GM06990 (cell line): Measurements from ENCODE around the gene ITIH2.

Experiments used
- DNase-seq: peaks from one replicate; pipeline ENCODE4 v3.0.0-alpha.2; 2011; ENCODE audit not compliant: insufficient read length; ENCODE audit errors: extremely low read depth
- H3K27me3 ChIP-seq: replicated peaks from 2 replicates; pipeline ENCODE4 v1.6.0; 2011; ENCODE audit warnings: low read length; ENCODE audit not compliant: control insufficient read depth, insufficient read depth
- H3K36me3 ChIP-seq: 2 replicates; pipeline ENCODE4 v1.5.1; 2011; ENCODE audit warnings: low read length; ENCODE audit not compliant: control insufficient read depth, insufficient read depth
- H3K4me3 ChIP-seq: replicated peaks from 2 replicates; pipeline ENCODE4 v1.5.1; 2011; ENCODE audit warnings: low read depth, mild to moderate bottlenecking, control low read depth, low read length
- CTCF ChIP-seq: IDR thresholded peaks from 2 replicates; pipeline ENCODE4 v1.5.1; 2011; ENCODE audit warnings: low read length, control low read depth, mild to moderate bottlenecking, inconsistent platforms; ENCODE audit not compliant: insufficient read depth, poor library complexity, severe bottlenecking

The ITIH2 gene

DNA sequence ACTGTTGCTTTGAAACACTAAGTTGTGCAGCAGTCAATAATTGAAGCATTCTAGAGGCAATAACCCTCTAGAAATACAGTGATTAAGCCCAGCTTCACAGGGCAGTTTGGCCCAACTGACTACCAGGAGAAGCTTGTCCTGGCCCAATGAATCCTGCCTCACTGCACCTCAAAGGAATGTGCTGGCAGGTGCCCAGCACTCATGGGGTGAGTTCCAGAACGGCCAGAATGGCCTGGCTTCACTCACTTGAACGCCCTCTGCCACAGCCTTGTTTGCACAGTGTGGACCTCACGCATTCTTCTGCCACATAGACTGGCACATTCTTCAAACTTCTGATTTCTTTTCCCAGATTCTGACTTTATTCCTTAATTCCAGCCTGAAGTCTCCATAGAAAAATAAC, 6.6 kb upstream of the ITIH2 start:
- no peak for TF ChIP-seq CTCF
- Histone ChIP-seq H3K36me3 (no peaks in the 10 kb centered on the region), H3K4me3 (no peak overlapping the region), H3K27me3 (no peaks in the 10 kb centered on the region; the same call in 1 of the 2 replicates)
- no peak for DNase-seq

- no peak for TF ChIP-seq CTCF
- DNase-seq = no peak
- H3K4me3 ChIP-seq = no peak overlapping the region
- H3K36me3 ChIP-seq = no peaks in the 10 kb centered on the region
- H3K27me3 ChIP-seq = no peaks in the 10 kb centered on the region; the same call in 1 of the 2 replicates
Observed at GRCh38 chr10:7697426-7697825, 5.7 kb upstream of the ITIH2 start.

GRCh38 chr10:7700577-7701125, 2.5 kb upstream of the ITIH2 start:
- Histone ChIP-seq H3K4me3 (no peak overlapping the region), H3K36me3 (no peaks in the 10 kb centered on the region), H3K27me3 (no peaks in the 10 kb centered on the region; the same call in 1 of the 2 replicates)
- no peak for DNase-seq
- TF ChIP-seq CTCF = no peak

DNA sequence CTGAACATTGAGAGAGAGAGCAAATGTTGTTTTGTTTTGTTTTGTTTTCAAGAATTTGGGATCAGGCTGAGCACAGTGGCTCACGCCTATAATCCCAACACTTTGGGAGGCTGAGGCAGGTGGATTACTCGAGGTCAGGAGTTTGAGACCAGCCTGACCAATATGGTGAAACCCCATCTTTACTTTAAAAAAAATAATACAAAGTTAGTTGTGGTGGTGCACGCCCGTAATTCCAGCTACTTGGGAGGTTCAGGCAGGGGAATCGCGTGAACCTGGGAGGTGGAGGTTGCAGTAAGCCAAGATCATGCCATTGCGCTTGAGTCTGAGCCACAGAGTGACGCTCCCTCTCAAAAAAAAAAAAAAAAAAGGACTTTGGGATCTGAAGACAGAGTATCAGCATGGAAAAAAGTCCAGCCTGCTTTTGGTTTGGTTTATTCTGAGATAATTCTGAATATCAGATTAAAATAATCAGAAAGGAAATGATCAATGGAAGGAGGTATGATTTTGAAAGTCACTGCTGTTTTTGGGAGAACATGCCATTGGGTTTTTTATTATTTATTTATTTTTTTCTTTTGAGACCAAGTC, 1.9 kb upstream of the ITIH2 start:
- no peaks in the 10 kb centered on the region for H3K36me3 ChIP-seq
- no peak for DNase-seq
- no peak overlapping the region for H3K4me3 ChIP-seq
- H3K27me3 ChIP-seq = no peaks in the 10 kb centered on the region; the same call in 1 of the 2 replicates
- no peak for TF ChIP-seq CTCF

DNA sequence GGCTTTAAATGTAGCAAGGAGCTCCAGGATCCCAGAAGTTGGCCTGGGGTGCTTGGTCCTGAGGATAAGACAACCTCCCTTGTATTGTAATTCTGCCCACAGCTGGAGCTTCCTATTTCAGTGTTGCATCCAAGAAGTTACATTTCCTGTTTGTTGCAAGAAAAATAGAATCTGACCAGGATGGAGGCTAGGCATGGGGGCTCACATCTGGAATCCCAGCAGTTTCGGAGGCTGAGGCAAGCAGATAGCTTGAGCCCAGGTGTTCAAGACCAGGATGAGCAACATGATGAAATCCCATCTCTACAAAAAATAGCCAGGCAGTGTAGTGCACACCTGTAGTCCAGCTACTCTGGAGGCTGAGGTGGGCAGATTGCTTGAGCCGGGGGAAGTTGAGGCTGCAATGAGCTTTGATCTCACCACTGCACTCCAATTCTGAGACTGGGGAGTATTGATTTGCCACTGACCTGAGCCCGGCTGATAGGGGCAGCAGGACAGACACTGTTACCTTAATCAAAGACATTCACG, 766 bp upstream of the ITIH2 start:
- H3K27me3 ChIP-seq = no peaks in the 10 kb centered on the region; the same call in 1 of the 2 replicates
- no peak for DNase-seq
- no peaks in the 10 kb centered on the region for H3K36me3 ChIP-seq
- no peak for TF ChIP-seq CTCF
- no peak overlapping the region for H3K4me3 ChIP-seq
